Memory B cell (primary cell): Measurements from ENCODE around the gene TSHZ1.

ENCODE experiments used
- ATAC-seq: fragments of 150-1000 bp; cut with Tn5 transposase; 2 replicates; pipeline ENCODE4 v1.10.0; 2021; ENCODE audit warnings: low read depth, mild to moderate bottlenecking, moderate library complexity
- DNase-seq, 2 donors: peaks; one replicate each; pipeline ENCODE4 v3.0.0; 2022; ENCODE audit warnings: low spot score in 2 of 2
- H3K27ac Mint-ChIP-seq: one replicate; pipeline ENCODE4 v1.8.0; 2022; ENCODE audit warnings: mild to moderate bottlenecking, moderate library complexity, mixed read lengths
- H3K27me3 Mint-ChIP-seq: one replicate; pipeline ENCODE4 v1.8.0; 2022; ENCODE audit warnings: mixed read lengths
- H3K36me3 Mint-ChIP-seq: one replicate; pipeline ENCODE4 v1.8.0; 2022; ENCODE audit warnings: mild to moderate bottlenecking, mixed read lengths
- H3K4me1 Mint-ChIP-seq: one replicate; pipeline ENCODE4 v1.8.0; 2022; ENCODE audit warnings: mixed read lengths
- H3K4me3 Mint-ChIP-seq: one replicate; pipeline ENCODE4 v1.8.0; 2022; ENCODE audit warnings: mild to moderate bottlenecking, moderate library complexity, mixed read lengths
- H3K9me3 Mint-ChIP-seq: one replicate; pipeline ENCODE4 v1.8.0; 2022; ENCODE audit warnings: mixed read lengths

TSHZ1 gene, protein sequence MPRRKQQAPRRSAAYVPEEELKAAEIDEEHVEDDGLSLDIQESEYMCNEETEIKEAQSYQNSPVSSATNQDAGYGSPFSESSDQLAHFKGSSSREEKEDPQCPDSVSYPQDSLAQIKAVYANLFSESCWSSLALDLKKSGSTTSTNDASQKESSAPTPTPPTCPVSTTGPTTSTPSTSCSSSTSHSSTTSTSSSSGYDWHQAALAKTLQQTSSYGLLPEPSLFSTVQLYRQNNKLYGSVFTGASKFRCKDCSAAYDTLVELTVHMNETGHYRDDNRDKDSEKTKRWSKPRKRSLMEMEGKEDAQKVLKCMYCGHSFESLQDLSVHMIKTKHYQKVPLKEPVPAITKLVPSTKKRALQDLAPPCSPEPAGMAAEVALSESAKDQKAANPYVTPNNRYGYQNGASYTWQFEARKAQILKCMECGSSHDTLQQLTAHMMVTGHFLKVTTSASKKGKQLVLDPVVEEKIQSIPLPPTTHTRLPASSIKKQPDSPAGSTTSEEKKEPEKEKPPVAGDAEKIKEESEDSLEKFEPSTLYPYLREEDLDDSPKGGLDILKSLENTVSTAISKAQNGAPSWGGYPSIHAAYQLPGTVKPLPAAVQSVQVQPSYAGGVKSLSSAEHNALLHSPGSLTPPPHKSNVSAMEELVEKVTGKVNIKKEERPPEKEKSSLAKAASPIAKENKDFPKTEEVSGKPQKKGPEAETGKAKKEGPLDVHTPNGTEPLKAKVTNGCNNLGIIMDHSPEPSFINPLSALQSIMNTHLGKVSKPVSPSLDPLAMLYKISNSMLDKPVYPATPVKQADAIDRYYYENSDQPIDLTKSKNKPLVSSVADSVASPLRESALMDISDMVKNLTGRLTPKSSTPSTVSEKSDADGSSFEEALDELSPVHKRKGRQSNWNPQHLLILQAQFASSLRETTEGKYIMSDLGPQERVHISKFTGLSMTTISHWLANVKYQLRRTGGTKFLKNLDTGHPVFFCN (N-terminal part only)

DNA sequence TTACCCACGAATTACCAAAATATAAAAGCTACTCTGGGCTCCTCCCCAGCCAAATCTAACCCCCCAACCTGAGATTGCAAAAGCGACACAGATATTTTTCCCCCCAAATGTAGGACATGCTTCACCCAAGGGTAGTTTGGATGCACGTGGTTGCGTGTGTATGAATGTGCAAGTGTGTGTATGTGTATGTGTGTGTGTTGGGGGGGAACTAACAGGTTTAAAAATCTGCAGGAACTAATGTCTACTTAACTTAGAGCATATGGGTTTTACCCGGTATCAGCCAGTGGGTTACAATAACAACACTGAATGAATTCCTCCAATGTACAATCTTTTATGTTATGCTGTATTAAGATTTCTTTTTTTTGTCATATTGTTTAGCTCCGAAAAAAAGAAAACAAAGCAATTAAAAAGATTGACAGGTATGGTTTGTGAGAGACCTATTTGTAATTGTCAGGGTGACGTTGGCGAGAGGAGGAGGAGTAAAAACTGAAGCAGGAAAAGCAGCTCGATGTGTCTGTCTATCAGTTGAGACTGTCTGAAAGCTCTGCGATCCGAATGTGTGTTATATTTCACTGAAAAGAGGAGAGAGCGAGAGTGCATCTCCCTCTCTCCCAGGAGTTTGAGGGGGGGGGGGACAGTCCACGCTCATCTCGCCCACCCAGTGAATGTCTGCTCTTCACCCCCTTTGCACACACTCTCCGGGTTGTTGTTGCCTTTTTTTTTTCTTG is at the start of gene TSHZ1:
TSS of gene TSHZ1 (plus strand) at position 524 of the 728 bp plus-strand sequence. CDS start 1,080 bp downstream, outside the sequence.
- DNase-seq (peak; percentile 30 to 48), ATAC-seq (peak; percentile 56)
- no peaks in the 10 kb centered on the region for H3K27me3 Mint-ChIP-seq
- H3K9me3 Mint-ChIP-seq = no peaks in the 10 kb centered on the region
- peak within 1 kb of the TSS; percentile 92 for H3K27ac Mint-ChIP-seq
- peak within 1 kb of the TSS; percentile 98 for H3K4me3 Mint-ChIP-seq
- H3K36me3 Mint-ChIP-seq = peaks cover 2% of the 10 kb centered on the region
- H3K4me1 Mint-ChIP-seq = peaks cover 24% of the 10 kb centered on the region

DNA sequence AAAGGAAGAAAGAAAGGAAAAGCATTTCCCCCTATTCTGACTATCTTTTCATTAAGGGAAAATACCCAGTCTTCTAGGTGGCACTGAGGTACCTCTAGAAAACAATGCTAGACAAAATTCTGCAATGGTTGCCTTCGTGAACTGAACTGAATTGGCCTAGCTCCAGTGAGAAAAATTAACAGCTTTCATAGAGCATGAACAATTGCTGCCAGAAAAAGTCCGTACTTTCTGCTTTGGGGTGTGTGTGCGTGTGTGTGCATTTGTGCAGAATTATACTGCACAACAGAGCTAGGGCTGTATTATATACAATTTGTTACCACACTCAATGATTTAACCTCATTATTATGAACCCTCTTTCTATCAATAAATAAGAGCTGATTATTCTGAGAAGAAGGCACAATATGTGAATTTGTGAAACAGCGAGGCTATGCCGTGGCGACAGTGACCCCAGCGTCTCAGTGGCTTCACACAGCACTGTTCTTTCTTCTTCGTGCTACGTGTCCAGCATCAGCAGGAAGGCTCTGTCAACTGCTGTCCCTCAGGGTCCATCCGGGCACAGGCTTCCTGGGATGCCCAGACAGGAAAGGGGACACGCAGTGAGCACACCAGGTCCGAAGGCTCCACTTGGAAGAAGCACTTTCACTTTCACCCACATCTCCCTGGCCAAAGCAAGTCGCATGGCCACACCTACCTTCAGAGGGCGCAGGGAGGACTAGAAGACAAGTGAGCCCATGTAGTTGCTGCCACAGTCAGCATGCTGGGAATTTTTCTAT is 49.2 kb upstream of the TSHZ1 start:
- DNase-seq = peak in 1 of 2 donors; percentile 5
- ATAC-seq = peak; percentile 60
- H3K27me3 Mint-ChIP-seq = peaks cover 7% of the 10 kb centered on the region
- H3K4me3 Mint-ChIP-seq = peak overlapping the region; percentile 92
- no peaks in the 10 kb centered on the region for H3K36me3 Mint-ChIP-seq
- peaks cover 10% of the 10 kb centered on the region for H3K4me1 Mint-ChIP-seq
- peak overlapping the region; percentile 26 for H3K27ac Mint-ChIP-seq
- no peaks in the 10 kb centered on the region for H3K9me3 Mint-ChIP-seq

GRCh38 chr18:75162467-75162866 is 48.1 kb upstream of the TSHZ1 start:
- DNase-seq (no peak), ATAC-seq (no peak)
- Mint-ChIP-seq H3K27me3 (peaks cover 7% of the 10 kb centered on the region), H3K4me1 (peaks cover 10% of the 10 kb centered on the region), H3K36me3 (no peaks in the 10 kb centered on the region), H3K4me3 (no peak overlapping the region), H3K9me3 (no peaks in the 10 kb centered on the region), H3K27ac (no peak overlapping the region)

DNA sequence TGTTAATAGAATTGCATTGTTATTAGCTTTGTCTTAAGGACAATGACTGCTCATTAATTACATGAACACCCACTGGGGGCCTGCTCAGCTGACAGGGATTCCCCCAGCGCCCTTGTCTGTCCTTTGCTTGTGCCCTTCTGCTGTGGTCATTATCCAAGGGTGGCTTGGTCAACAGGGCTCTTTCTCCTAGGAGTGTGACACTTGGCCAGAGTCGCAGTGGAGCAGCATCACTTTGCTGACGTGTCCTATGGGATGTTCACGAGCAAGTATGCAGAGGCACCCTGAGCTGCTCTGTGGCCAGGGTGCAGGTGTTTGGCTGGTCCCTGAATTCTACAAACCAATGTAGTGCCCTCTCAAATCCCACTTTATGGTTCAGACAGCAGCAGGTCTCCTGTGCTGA is 47.6 kb upstream of the TSHZ1 start:
- Mint-ChIP-seq H3K4me3 (no peak overlapping the region), H3K27ac (no peak overlapping the region), H3K9me3 (no peaks in the 10 kb centered on the region), H3K4me1 (peaks cover 10% of the 10 kb centered on the region), H3K36me3 (no peaks in the 10 kb centered on the region), H3K27me3 (peaks cover 7% of the 10 kb centered on the region)
- DNase-seq (no peak), ATAC-seq (no peak)

DNA sequence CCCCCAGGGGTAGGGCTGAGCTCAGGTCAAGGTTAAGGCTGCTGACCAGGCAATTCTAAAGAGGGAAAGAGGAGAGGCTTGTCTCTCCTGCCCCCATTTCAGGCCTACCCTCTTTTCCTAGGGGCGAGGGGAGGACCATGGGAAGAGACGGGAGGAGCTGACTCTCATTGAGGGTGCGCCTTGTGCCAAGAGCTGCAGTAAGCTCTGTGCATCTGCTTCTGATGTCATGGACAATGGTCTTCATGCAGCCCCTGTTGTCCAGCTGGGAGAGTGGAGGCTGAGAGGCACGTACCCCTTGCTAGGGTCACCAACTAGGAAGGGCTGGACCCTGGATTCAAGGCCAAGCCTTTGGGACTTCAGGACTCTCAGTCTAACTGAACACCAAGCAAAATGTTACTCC is 46.9 kb upstream of the TSHZ1 start:
- no peak overlapping the region for H3K27ac Mint-ChIP-seq
- peaks cover 10% of the 10 kb centered on the region for H3K4me1 Mint-ChIP-seq
- peaks cover 4% of the 10 kb centered on the region for H3K27me3 Mint-ChIP-seq
- H3K9me3 Mint-ChIP-seq = no peaks in the 10 kb centered on the region
- no peak for ATAC-seq
- no peaks in the 10 kb centered on the region for H3K36me3 Mint-ChIP-seq
- no peak for DNase-seq
- no peak overlapping the region for H3K4me3 Mint-ChIP-seq

DNA sequence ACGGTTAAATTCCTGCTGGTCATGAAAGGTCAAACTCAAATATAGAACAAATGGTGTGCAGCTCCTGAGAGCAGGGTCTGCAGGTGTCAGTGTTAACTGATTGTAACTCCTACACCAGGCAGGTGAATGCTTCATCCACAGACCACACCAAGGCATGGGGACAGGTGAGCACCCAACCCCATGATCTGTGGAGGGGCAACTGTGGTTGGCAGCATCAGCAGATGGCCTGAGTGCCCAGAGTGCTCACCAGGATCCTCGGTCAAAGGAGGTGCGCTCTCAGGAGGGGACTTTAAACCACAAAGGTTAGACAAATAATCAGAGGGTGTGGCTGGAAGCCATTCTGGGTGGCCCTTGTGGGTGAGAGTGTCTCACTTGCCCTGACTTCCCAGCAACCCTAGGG is 46.1 kb upstream of the TSHZ1 start:
- no peak overlapping the region for H3K4me3 Mint-ChIP-seq
- no peak overlapping the region for H3K27ac Mint-ChIP-seq
- DNase-seq (no peak), ATAC-seq (no peak)
- H3K27me3 Mint-ChIP-seq = peaks cover 4% of the 10 kb centered on the region
- H3K36me3 Mint-ChIP-seq = no peaks in the 10 kb centered on the region
- H3K9me3 Mint-ChIP-seq = no peaks in the 10 kb centered on the region
- H3K4me1 Mint-ChIP-seq = peaks cover 10% of the 10 kb centered on the region

GRCh38 chr18:75165926-75166325 is 44.7 kb upstream of the TSHZ1 start:
- no peak for DNase-seq
- Mint-ChIP-seq H3K4me3 (no peak overlapping the region), H3K4me1 (peaks cover 10% of the 10 kb centered on the region), H3K36me3 (no peaks in the 10 kb centered on the region), H3K27me3 (peaks cover 4% of the 10 kb centered on the region), H3K27ac (no peak overlapping the region), H3K9me3 (no peaks in the 10 kb centered on the region)
- ATAC-seq = no peak

DNA sequence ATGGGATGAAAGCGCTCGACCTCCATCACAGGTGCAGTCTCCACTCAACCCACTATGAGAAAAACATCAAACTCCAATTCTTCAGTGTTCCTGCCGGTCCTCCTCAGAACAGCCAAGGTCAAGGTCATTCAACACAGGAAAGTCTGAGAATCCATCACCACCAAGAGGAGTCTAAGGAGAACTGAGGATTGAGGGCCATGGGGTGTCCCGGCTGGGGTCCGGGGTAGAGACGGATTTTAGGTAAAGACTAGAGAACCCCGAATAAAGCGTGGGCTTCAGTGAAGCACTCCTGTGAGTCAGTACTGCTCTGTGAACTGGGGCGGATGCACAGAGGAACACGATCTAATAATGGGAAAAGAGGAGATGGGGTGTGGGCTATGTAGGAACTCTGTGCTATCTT is 43.5 kb upstream of the TSHZ1 start:
- no peak for ATAC-seq
- Mint-ChIP-seq H3K36me3 (no peaks in the 10 kb centered on the region), H3K27me3 (peaks cover 1% of the 10 kb centered on the region), H3K4me1 (peaks cover 1% of the 10 kb centered on the region), H3K4me3 (no peak overlapping the region), H3K9me3 (no peaks in the 10 kb centered on the region), H3K27ac (no peak overlapping the region)
- DNase-seq = no peak

DNA sequence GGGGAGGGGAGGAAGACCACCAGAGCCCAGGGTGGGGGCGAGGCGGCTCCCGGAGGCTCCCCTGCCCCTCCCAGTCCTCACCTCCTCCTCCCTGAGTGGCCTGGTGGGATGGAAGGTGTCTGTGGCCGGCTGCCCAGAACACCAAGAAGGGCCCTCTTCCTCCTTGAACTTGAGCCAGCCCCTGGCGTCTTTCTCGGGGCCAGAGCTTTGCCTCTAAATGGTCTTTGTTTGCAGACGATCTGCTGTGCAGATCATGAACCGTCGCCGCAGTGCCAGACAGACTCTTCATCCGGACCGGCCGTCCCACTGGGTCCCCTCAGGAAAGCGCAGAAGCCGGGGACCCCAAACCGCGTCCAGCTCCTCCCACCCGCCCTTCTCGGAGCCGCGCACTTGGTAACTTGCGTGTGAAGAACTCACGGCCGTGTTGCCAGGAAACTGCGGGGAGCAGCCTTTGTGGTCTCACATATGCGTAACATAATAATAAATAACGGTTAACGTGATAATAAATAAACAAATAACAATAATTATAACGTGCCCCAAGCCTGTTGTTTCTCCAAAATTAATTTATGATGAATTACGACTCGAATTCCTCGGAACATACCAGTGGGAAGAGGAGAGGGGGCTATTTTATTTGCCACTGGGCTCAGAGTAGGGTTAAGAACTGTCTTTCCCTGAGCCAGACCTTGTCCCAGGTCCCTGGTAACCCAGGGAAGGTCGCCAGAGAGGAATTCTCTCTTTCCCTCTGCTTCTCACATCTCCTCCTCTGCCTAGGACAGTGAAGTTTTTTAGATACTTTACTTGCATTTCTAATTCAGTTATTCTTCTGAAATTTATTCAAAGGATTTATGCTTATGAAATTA is 42.6 kb upstream of the TSHZ1 start:
- DNase-seq = no peak
- no peaks in the 10 kb centered on the region for H3K9me3 Mint-ChIP-seq
- ATAC-seq = no peak
- no peak overlapping the region for H3K27ac Mint-ChIP-seq
- no peak overlapping the region for H3K4me3 Mint-ChIP-seq
- H3K4me1 Mint-ChIP-seq = peaks cover 9% of the 10 kb centered on the region
- H3K36me3 Mint-ChIP-seq = no peaks in the 10 kb centered on the region
- H3K27me3 Mint-ChIP-seq = peaks cover 1% of the 10 kb centered on the region

GRCh38 chr18:75168619-75169018 is 42.0 kb upstream of the TSHZ1 start:
- H3K9me3 Mint-ChIP-seq = no peaks in the 10 kb centered on the region
- no peak overlapping the region for H3K27ac Mint-ChIP-seq
- H3K4me3 Mint-ChIP-seq = no peak overlapping the region
- no peaks in the 10 kb centered on the region for H3K27me3 Mint-ChIP-seq
- ATAC-seq (no peak), DNase-seq (no peak)
- H3K36me3 Mint-ChIP-seq = no peaks in the 10 kb centered on the region
- peaks cover 14% of the 10 kb centered on the region for H3K4me1 Mint-ChIP-seq

GRCh38 chr18:75169411-75169810 is 41.2 kb upstream of the TSHZ1 start:
- no peaks in the 10 kb centered on the region for H3K27me3 Mint-ChIP-seq
- no peaks in the 10 kb centered on the region for H3K9me3 Mint-ChIP-seq
- ATAC-seq (no peak), DNase-seq (no peak)
- no peaks in the 10 kb centered on the region for H3K36me3 Mint-ChIP-seq
- H3K4me1 Mint-ChIP-seq = peaks cover 18% of the 10 kb centered on the region
- H3K27ac Mint-ChIP-seq = no peak overlapping the region
- H3K4me3 Mint-ChIP-seq = no peak overlapping the region

DNA sequence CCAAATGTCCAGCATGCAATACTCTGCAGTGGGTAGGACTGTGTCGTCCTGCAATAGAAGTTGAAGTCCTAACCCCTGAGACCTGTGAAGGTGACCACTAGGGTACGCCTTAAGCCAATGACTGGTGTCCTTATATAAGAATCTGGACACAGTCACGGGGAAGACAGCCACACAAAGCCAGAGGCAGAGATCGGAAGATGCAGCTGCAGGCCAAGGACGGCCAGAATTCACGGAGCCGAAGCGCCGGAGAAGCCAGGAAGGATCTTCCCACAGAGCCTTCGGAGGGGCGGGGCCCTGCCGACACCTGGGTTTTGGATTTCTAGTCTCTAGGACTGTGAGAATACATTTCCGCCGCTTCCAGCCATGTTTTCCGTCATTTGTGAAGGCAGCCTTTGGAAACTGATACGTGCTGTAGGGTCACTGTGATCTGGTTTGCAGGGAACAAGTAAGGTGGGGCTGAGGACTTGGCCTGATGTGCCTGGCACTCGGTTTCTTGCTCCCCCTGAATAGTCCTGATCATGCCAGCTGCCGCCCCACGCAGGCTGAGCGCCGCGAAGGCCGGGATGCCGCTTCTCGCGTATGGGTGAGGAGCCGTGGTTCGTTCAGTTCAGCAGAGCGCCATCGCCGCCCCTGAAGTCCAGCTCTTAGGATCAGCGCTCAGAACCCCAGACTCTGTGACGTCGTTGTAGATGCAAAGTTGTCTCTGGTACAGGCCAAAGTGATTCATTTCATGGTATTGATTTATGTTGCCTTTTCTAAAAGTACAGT is 40.4 kb upstream of the TSHZ1 start:
- Mint-ChIP-seq H3K4me1 (peaks cover 18% of the 10 kb centered on the region), H3K27ac (no peak overlapping the region), H3K36me3 (no peaks in the 10 kb centered on the region), H3K4me3 (no peak overlapping the region), H3K27me3 (no peaks in the 10 kb centered on the region), H3K9me3 (no peaks in the 10 kb centered on the region)
- ATAC-seq = no peak
- DNase-seq = no peak
